GM12878 (cell line): ENCODE data around the gene SPATA32. TPM values are rescaled to one million over a fixed set of nuclear protein-coding genes. Genes with fewer than 3 reads are reported as not detected.

Experiments
- ATF7 ChIP-seq: fragments of 450-650 bp; IDR thresholded peaks from 2 replicates; pipeline ENCODE4 v1.6.1; 2016; ENCODE audit warnings: low read depth, mild to moderate bottlenecking
- BACH1 ChIP-seq: fragments of 450-650 bp; IDR thresholded peaks from 2 replicates; pipeline ENCODE4 v1.6.1; 2017; ENCODE audit warnings: mild to moderate bottlenecking, borderline replicate concordance
- EP300 ChIP-seq, 2 experiments: fragments of 150-350 bp in 1 of 2; IDR thresholded peaks; 2 replicates each; pipeline ENCODE4 v1.6.1; 2011 to 2012; ENCODE audit warnings: low read depth in 2 of 2, low read length in 2 of 2, borderline replicate concordance in 1 of 2, improper control_type of control experiment in 1 of 2, inconsistent platforms in 1 of 2; ENCODE audit not compliant: control insufficient read depth in 1 of 2
- EZH2 ChIP-seq: IDR thresholded peaks from 2 replicates; pipeline ENCODE4 v1.6.1; 2012; ENCODE audit warnings: low read depth, mild to moderate bottlenecking, control low read depth, inconsistent platforms, low read length, borderline replicate concordance; ENCODE audit not compliant: control insufficient read depth
- HDGF ChIP-seq: fragments of 450-650 bp; IDR thresholded peaks from 2 replicates; pipeline ENCODE4 v1.6.1; 2016; ENCODE audit warnings: antibody characterized with exemption
- IKZF1 ChIP-seq: fragments of 450-650 bp; conservative IDR thresholded peaks from 2 replicates; pipeline ENCODE4 v1.6.1; 2017; ENCODE audit warnings: antibody characterized with exemption, mild to moderate bottlenecking
- MYC ChIP-seq: IDR thresholded peaks from 2 replicates; pipeline ENCODE4 v1.6.1; 2011; ENCODE audit warnings: mild to moderate bottlenecking, low read length, moderate library complexity, inconsistent platforms; ENCODE audit not compliant: insufficient read depth, insufficient replicate concordance, insufficient read length, severe bottlenecking
- POLR2A ChIP-seq: IDR thresholded peaks from 2 replicates; pipeline ENCODE4 v1.6.1; 2011; ENCODE audit warnings: low read depth, mild to moderate bottlenecking, low read length
- ZNF274 ChIP-seq: IDR thresholded peaks from one replicate; pipeline ENCODE4 v1.8.0; 2011; ENCODE audit not compliant: insufficient read length, insufficient read depth
- polyA plus RNA-seq, 11 experiments: library from polyadenylated mRNA; depleted of rRNA in 4 of 11; unstranded in 6 of 11; stranded (reverse) in 5 of 11; fragments of >200 nt; fragmentation: Nextera tagmentation in 4 of 11; fragmentation: Illumina TruSeq in 1 of 11; extraction: Ambion mirVana in 4 of 11; extraction: Trizol in 1 of 11; gene quantifications; 1 replicate in 1 of 11; 2 replicates in 10 of 11; pipeline versions ENCODE4 v1.2.1 to v1.2.3, GENCODE V29; 2011 to 2016; ENCODE audit warnings: inconsistent platforms in 2 of 11, missing spikeins in 2 of 11, low read depth in 1 of 11
- total RNA-seq, 4 experiments: library from RNA; depleted of rRNA in 3 of 4; stranded (reverse); fragments of >200 nt in 3 of 4; fragmentation: Illumina TruSeq in 1 of 4; extraction: Trizol in 1 of 4; gene quantifications; 2 replicates each; pipeline versions ENCODE4 v1.2.1 to v1.2.3, GENCODE V29; 2013 to 2021
- TF ChIP-seq, protein P1 (sequence below): IDR thresholded peaks from 2 replicates; pipeline ENCODE4 v1.6.1; 2012; ENCODE audit warnings: mild to moderate bottlenecking, low read depth, low read length
- TF ChIP-seq, protein P2 (sequence below): fragments of 450-650 bp; IDR thresholded peaks from 2 replicates; pipeline ENCODE4 v1.6.1; 2017; ENCODE audit warnings: mild to moderate bottlenecking, low read depth, inconsistent platforms; ENCODE audit not compliant: poor library complexity, severe bottlenecking
- TF ChIP-seq, protein P3 (sequence below): fragments of 450-650 bp; IDR thresholded peaks from 2 replicates; pipeline ENCODE4 v1.6.1; 2018; ENCODE audit warnings: mild to moderate bottlenecking, low read depth, moderate library complexity; ENCODE audit not compliant: partially characterized antibody

SPATA32 gene
- total and polyA plus RNA-seq, 10 of the 15 experiments (the other 5 are each of a cell fraction or from before 2014, with no cell fraction given), result 0.03 to 0.35 (median 0.11) TPM; not detected in 3

DNA sequence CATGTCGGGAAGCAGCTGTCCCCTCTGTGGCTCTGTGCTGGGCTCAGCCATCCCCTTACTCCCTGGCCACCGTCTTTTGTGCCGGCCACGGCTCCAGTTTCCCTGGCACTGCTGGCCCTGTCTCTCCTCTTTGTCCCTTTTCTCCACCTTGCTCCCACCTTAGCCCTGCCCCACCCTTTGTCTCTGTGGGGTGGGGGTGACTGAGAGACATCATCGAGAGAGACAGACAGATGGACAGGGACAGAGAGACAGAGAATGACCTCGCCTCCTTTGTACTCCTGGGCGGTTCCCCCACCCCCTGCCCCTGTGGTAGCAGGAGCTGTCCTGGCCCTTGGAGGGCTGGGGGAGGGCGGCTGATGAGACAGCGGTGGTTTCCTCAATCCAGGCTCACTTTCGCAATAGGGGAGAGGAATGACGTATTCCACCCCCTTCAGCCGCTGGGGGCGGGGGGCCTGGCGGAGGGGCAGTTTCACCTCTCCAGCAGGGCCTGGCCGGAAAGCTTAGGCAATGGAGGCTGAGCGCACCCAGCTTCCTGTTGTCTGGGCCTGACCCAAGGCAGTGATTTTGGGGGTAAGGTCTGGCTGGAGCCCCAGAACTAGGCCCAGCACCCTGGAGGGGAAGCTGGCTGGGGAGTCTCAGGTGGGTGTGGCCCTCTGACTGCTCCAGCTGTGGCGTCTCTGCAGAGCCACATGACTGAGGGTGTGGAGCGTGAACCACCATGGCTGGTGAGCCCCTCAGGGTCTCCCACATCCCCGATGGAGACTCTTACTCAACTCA lies 32.9 kb downstream of the SPATA32 start (continued):
- TF ChIP-seq, protein P1, sequence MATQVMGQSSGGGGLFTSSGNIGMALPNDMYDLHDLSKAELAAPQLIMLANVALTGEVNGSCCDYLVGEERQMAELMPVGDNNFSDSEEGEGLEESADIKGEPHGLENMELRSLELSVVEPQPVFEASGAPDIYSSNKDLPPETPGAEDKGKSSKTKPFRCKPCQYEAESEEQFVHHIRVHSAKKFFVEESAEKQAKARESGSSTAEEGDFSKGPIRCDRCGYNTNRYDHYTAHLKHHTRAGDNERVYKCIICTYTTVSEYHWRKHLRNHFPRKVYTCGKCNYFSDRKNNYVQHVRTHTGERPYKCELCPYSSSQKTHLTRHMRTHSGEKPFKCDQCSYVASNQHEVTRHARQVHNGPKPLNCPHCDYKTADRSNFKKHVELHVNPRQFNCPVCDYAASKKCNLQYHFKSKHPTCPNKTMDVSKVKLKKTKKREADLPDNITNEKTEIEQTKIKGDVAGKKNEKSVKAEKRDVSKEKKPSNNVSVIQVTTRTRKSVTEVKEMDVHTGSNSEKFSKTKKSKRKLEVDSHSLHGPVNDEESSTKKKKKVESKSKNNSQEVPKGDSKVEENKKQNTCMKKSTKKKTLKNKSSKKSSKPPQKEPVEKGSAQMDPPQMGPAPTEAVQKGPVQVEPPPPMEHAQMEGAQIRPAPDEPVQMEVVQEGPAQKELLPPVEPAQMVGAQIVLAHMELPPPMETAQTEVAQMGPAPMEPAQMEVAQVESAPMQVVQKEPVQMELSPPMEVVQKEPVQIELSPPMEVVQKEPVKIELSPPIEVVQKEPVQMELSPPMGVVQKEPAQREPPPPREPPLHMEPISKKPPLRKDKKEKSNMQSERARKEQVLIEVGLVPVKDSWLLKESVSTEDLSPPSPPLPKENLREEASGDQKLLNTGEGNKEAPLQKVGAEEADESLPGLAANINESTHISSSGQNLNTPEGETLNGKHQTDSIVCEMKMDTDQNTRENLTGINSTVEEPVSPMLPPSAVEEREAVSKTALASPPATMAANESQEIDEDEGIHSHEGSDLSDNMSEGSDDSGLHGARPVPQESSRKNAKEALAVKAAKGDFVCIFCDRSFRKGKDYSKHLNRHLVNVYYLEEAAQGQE, result 0 out of 2 replicates have a peak, but pooled peaks have one; percentile 15
- TF ChIP-seq EZH2 (no peak), IKZF1 (peak; percentile 93), ATF7 (peak; percentile 97), MYC (no peak), ZNF274 (no peak), HDGF (peak; percentile 91), POLR2A (peak; percentile 75), EP300 (IDR thresholded peaks at IDR 0.05; ENCODE audit: borderline replicate concordance in 1 of 2, control insufficient read depth in 1 of 2, low read depth in 2 of 2, low read length in 2 of 2) (peak; percentile 84 to 91; a peak in 2 of 4 replicates), BACH1 (no peak; the same call in 1 of the 2 replicates)
- TF ChIP-seq, protein P2, sequence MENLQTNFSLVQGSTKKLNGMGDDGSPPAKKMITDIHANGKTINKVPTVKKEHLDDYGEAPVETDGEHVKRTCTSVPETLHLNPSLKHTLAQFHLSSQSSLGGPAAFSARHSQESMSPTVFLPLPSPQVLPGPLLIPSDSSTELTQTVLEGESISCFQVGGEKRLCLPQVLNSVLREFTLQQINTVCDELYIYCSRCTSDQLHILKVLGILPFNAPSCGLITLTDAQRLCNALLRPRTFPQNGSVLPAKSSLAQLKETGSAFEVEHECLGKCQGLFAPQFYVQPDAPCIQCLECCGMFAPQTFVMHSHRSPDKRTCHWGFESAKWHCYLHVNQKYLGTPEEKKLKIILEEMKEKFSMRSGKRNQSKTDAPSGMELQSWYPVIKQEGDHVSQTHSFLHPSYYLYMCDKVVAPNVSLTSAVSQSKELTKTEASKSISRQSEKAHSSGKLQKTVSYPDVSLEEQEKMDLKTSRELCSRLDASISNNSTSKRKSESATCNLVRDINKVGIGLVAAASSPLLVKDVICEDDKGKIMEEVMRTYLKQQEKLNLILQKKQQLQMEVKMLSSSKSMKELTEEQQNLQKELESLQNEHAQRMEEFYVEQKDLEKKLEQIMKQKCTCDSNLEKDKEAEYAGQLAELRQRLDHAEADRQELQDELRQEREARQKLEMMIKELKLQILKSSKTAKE, result peak; percentile 63
- TF ChIP-seq, protein P3, sequence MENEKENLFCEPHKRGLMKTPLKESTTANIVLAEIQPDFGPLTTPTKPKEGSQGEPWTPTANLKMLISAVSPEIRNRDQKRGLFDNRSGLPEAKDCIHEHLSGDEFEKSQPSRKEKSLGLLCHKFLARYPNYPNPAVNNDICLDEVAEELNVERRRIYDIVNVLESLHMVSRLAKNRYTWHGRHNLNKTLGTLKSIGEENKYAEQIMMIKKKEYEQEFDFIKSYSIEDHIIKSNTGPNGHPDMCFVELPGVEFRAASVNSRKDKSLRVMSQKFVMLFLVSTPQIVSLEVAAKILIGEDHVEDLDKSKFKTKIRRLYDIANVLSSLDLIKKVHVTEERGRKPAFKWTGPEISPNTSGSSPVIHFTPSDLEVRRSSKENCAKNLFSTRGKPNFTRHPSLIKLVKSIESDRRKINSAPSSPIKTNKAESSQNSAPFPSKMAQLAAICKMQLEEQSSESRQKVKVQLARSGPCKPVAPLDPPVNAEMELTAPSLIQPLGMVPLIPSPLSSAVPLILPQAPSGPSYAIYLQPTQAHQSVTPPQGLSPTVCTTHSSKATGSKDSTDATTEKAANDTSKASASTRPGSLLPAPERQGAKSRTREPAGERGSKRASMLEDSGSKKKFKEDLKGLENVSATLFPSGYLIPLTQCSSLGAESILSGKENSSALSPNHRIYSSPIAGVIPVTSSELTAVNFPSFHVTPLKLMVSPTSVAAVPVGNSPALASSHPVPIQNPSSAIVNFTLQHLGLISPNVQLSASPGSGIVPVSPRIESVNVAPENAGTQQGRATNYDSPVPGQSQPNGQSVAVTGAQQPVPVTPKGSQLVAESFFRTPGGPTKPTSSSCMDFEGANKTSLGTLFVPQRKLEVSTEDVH, result no peak
